Activated T-helper 17 cell treated with anti-CD3 and anti-CD28 coated beads, Interleukin-2, amount 50 U/mL, for 72 hours (primary cell): ENCODE results near the gene ACP4. TPM values are rescaled to one million over a fixed set of nuclear protein-coding genes. Genes with fewer than 3 reads are reported as not detected.
A peak's percentile ranks its signal among the peaks of the same experiment; 100 is the strongest.

Experiments used
- ATAC-seq: fragments of 150-1000 bp; cut with Tn5 transposase; replicated peaks from 2 replicates; pipeline ENCODE4 v1.10.0; 2021; ENCODE audit warnings: mild to moderate bottlenecking, moderate library complexity
- H3K27ac Mint-ChIP-seq: one replicate; pipeline ENCODE4 v1.8.0; 2022; ENCODE audit warnings: mixed read lengths
- H3K27me3 Mint-ChIP-seq: one replicate; pipeline ENCODE4 v1.8.0; 2022; ENCODE audit warnings: mixed read lengths
- H3K36me3 Mint-ChIP-seq: one replicate; pipeline ENCODE4 v1.8.0; 2022; ENCODE audit warnings: low read depth, mild to moderate bottlenecking, mixed read lengths
- H3K4me1 Mint-ChIP-seq: one replicate; pipeline ENCODE4 v1.8.0; 2022; ENCODE audit warnings: mixed read lengths
- H3K4me3 Mint-ChIP-seq: one replicate; pipeline ENCODE4 v1.8.0; 2022; ENCODE audit warnings: mild to moderate bottlenecking, mixed read lengths
- H3K9me3 Mint-ChIP-seq: one replicate; pipeline ENCODE4 v1.8.0; 2022; ENCODE audit warnings: mixed read lengths
- total RNA-seq, 2 donors: library from RNA; stranded (reverse); gene quantifications; one replicate each; pipeline ENCODE4 v1.2.3, GENCODE V29; 2022

ACP4 gene
- total RNA-seq, 2 donors from 2014 or later, result not detected

DNA sequence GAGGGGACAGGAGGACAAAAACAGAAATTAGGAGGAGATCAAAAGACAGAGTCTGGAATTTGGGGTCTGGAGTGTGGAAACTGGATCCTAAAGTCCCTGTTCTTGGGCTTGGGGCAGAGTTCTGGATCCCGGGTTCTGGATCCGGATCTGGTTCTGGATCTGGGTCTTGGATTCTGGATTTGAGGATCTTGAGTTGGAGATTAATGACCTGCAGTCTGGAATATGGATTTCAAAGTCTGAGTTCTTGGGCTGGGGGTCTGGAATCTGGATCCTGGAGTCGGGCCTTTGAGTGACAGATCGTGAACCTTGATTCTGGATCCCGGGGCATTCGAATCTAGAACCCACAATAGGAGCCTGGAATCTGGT is 43.6 kb downstream of the ACP4 start:
- ATAC-seq, result no peak
- H3K27ac Mint-ChIP-seq, result no peak overlapping the region
- peaks cover 45% of the 10 kb centered on the region for H3K27me3 Mint-ChIP-seq
- H3K4me1 Mint-ChIP-seq, result no peaks in the 10 kb centered on the region
- H3K9me3 Mint-ChIP-seq, result no peaks in the 10 kb centered on the region
- H3K36me3 Mint-ChIP-seq, result no peaks in the 10 kb centered on the region
- no peak overlapping the region for H3K4me3 Mint-ChIP-seq

DNA sequence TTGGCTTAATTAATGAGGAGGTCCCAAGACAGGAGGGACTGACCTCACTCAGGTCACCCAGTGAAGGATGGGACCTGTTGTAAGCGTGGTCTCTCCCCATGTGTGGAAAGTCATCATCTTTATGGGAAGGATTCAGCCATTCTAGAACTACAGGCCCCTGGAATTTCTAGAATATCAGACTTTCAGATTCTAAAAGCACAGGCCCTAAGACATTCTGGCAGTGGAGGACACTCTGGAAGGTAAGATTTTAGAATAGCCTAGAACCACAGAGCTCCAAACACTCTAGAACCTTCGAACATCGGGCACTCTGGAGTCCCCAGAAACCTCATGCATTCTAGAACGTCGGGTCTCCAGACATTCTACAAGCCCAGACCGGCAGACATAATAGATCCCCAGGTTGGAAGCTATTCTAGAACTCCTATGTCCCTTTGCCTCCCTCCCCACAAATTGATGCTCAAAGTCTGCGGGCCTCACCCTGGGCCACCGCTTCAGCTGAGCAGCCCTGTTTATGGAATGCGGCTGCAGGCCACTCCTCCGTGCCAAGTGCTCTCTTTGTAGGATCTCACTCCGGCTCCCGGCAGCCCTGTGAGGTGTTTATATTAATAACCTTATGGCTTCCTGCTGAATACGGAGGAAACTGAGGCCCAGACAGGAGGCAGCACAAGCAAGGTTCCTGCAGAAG is 45.0 kb downstream of the ACP4 start:
- Mint-ChIP-seq H3K4me1 (no peaks in the 10 kb centered on the region), H3K9me3 (no peaks in the 10 kb centered on the region), H3K36me3 (no peaks in the 10 kb centered on the region), H3K27ac (no peak overlapping the region), H3K4me3 (peak overlapping the region; percentile 78), H3K27me3 (peaks cover 40% of the 10 kb centered on the region)
- peak; percentile 10 for ATAC-seq

GRCh38 chr19:50835785-50836542 is 45.7 kb downstream of the ACP4 start:
- no peaks in the 10 kb centered on the region for H3K4me1 Mint-ChIP-seq
- no peaks in the 10 kb centered on the region for H3K9me3 Mint-ChIP-seq
- peak; percentile 97 for ATAC-seq
- no peaks in the 10 kb centered on the region for H3K36me3 Mint-ChIP-seq
- H3K27ac Mint-ChIP-seq, result no peak overlapping the region
- peaks cover 39% of the 10 kb centered on the region for H3K27me3 Mint-ChIP-seq
- H3K4me3 Mint-ChIP-seq, result peak overlapping the region; percentile 78

DNA sequence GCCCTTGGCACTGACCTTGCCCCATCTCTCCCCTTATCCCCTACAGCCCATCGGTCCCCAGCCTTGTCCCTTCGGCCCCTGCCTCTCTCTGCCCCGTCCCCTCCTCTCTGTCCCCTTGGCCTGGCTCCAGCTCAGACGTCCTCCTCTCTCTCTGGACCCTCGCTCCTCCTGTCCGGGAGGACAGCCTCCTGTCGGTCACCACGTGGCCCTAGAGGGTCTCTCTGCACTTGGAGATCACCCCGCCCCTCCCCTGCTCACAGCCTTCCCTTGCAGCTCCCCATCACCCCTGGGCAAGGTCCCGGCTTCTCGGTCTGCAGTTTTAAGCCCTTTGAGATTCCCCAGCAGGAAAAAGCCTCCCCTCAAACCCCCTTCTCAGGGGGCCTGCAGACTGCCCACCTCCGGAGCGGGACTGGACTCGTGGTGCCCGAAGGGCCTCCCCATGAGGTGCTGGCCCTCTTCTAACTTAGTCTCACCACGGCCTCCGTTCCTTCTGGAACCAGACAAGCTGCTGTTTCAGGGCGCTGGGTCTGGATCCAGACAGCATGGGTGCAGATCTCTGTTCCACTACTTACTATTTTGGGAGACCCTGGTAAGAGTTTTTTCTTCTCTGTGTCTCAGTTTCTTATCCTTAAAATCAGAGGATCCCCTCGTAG is 46.5 kb downstream of the ACP4 start:
- Mint-ChIP-seq H3K36me3 (no peaks in the 10 kb centered on the region), H3K27me3 (peaks cover 40% of the 10 kb centered on the region), H3K9me3 (no peaks in the 10 kb centered on the region), H3K4me3 (peak overlapping the region; percentile 78), H3K4me1 (no peaks in the 10 kb centered on the region), H3K27ac (no peak overlapping the region)
- no peak for ATAC-seq

GRCh38 chr19:50837300-50837699 is 47.1 kb downstream of the ACP4 start:
- Mint-ChIP-seq H3K36me3 (no peaks in the 10 kb centered on the region), H3K4me3 (peak overlapping the region; percentile 78), H3K4me1 (no peaks in the 10 kb centered on the region), H3K9me3 (no peaks in the 10 kb centered on the region), H3K27ac (no peak overlapping the region), H3K27me3 (peaks cover 40% of the 10 kb centered on the region)
- ATAC-seq, result no peak

DNA sequence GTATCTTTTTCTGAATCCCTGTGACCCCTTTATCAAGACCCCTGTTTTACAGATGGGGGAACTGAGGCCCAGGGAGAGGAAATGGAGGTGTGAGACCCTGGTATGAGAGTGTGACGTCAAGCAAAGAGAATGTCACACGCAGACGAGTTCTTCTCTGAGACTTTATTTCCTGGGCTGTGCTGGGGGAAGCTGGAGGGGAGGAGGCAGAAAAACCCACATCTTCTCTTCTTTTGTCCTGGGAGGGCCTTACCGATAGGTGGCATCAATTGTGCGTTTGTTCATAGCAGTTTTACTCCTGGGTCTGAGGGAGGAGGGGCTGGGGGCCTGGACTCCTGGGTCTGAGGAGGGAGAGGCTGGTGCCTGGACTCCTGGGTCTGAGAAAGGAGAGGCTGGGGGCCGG is 48.0 kb downstream of the ACP4 start:
- H3K27ac Mint-ChIP-seq, result no peak overlapping the region
- peaks cover 33% of the 10 kb centered on the region for H3K27me3 Mint-ChIP-seq
- H3K4me3 Mint-ChIP-seq, result no peak overlapping the region
- peaks cover 2% of the 10 kb centered on the region for H3K9me3 Mint-ChIP-seq
- H3K36me3 Mint-ChIP-seq, result no peaks in the 10 kb centered on the region
- no peak for ATAC-seq
- H3K4me1 Mint-ChIP-seq, result no peaks in the 10 kb centered on the region

DNA sequence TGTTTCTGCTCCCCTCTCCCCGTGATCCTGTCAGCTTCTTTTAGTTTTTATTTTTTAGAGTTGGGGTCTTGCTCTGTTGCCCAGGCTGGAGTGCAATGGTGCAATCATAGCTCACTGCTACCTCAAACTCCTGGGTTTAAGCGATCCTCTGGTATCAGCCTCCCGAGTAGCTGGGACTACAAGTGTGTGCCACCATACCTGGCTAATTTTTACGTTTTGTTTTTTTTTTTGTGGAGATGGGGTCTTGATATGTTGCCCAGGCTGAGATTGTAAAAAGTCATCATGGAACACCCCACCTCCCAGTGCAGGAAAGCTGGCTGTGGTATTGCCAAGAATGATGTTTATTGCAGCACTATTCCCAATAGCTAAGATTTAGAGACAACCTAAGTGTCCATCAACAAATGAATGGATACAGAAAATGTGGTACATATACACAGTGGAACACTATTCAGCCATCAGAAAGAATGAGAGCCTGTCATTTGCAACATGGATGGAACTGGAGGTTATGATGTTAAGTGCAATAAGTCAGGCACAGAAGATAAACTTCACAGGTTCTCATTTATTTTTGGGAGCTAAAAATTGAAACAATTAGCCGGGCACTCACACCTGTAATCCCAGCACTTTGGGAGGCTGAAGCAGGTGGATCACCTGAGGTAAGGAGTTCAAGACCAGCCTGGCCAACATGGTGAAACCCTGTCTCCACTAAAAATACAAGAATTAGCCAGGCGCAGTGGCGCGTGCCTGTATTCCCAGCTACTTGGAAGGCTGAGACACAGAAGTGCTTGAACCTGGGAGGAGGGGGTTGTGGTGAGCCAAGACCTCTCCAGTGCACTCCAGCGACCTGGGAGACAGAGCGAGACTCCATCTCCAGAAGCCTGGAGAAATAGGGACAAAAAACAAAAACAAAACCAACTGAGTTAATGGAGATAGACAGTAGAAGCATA is 49.8 kb downstream of the ACP4 start:
- peaks cover 7% of the 10 kb centered on the region for H3K9me3 Mint-ChIP-seq
- no peak overlapping the region for H3K27ac Mint-ChIP-seq
- peaks cover 26% of the 10 kb centered on the region for H3K27me3 Mint-ChIP-seq
- no peaks in the 10 kb centered on the region for H3K36me3 Mint-ChIP-seq
- H3K4me1 Mint-ChIP-seq, result no peaks in the 10 kb centered on the region
- no peak for ATAC-seq
- no peak overlapping the region for H3K4me3 Mint-ChIP-seq

DNA sequence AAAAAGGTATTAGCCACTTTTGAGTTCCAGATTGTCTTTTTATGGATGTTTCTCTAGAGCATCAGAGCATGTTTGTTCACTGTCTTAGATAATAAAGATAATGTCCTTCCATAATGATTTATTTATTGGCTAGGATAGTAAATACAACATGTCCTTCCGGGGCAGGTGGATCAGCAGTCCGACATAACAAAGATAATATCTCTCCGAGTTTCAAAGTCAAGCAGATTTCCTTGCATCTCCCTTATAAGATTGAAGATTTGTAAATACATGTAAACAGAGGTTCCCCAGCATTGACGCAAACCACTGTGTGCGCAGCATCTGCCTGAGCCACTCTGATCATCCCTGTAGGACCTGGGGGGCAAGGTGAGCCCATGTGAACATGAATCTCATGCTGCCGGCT is 51.9 kb downstream of the ACP4 start:
- no peak for ATAC-seq

GRCh38 chr19:50843205-50843604 is 53.0 kb downstream of the ACP4 start:
- H3K9me3 Mint-ChIP-seq, result peaks cover 7% of the 10 kb centered on the region
- H3K27ac Mint-ChIP-seq, result no peak overlapping the region
- no peaks in the 10 kb centered on the region for H3K36me3 Mint-ChIP-seq
- peaks cover 6% of the 10 kb centered on the region for H3K27me3 Mint-ChIP-seq
- no peak overlapping the region for H3K4me3 Mint-ChIP-seq
- ATAC-seq, result no peak
- H3K4me1 Mint-ChIP-seq, result no peaks in the 10 kb centered on the region

More for the DNA sequence above, 51.9 kb downstream of the ACP4 start:
- Mint-ChIP-seq H3K27ac (no peak overlapping the region), H3K4me1 (no peaks in the 10 kb centered on the region), H3K36me3 (no peaks in the 10 kb centered on the region), H3K4me3 (no peak overlapping the region), H3K9me3 (peaks cover 7% of the 10 kb centered on the region), H3K27me3 (peaks cover 12% of the 10 kb centered on the region)

GRCh38 chr19:50843701-50844221 is 53.5 kb downstream of the ACP4 start:
- Mint-ChIP-seq H3K27me3 (peaks cover 10% of the 10 kb centered on the region), H3K9me3 (peaks cover 7% of the 10 kb centered on the region), H3K36me3 (no peaks in the 10 kb centered on the region), H3K4me3 (no peak overlapping the region), H3K27ac (no peak overlapping the region), H3K4me1 (no peaks in the 10 kb centered on the region)
- ATAC-seq, result no peak

- H3K36me3 Mint-ChIP-seq, result no peaks in the 10 kb centered on the region
- H3K9me3 Mint-ChIP-seq, result peaks cover 7% of the 10 kb centered on the region
- ATAC-seq, result no peak
- no peaks in the 10 kb centered on the region for H3K4me1 Mint-ChIP-seq
- no peak overlapping the region for H3K4me3 Mint-ChIP-seq
- H3K27me3 Mint-ChIP-seq, result peaks cover 11% of the 10 kb centered on the region
- no peak overlapping the region for H3K27ac Mint-ChIP-seq
Observed at GRCh38 chr19:50844296-50844935, 54.2 kb downstream of the ACP4 start.
